ENCODE results near the gene PRUNE2.
"Not testable (repeated sequence)": the region's sequence is repeated elsewhere in the genome, so short reads cannot be mapped to it uniquely, and the experiment has no call there.

PRUNE2 gene

GRCh38 chr9:76598981-76599380 lies 306.9 kb downstream of the PRUNE2 start:
- in situ Hi-C loops (cut with HindIII; ENCODE audit: low sequenced_read_pairs), result no loop called here
- no peak for TF ChIP-seq CTCF (IDR thresholded peaks at IDR 0.05; ENCODE audit: low read depth, low read length)
- no peak for DNase-seq (ENCODE audit: low read depth, low spot score)
- H3K4me3 ChIP-seq (ENCODE audit: low read depth, low read length), result no peak overlapping the region

DNA sequence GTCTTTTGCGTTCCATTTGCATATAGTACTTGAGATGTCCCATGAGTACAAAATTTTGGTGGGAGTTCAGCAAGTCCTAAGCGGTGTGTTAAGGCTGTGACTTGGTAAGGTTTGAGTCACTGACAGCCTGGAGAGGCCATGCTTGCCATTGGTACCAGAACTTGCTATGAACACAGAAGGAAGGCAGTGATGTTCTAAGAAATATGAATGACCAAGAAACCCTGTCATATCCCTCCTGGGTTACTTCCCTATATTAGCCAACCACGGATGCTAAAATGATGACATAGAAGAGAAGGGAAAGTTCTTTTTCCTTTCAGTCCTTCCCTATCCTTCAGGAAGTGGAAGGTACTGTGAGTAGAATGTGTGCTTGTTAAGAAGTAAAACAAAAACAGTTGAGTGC lies 310.3 kb downstream of the PRUNE2 start:
- in situ Hi-C loops (cut with HindIII; ENCODE audit: low sequenced_read_pairs), result no loop called here
- no peak for DNase-seq (ENCODE audit: low read depth, low spot score)
- H3K4me3 ChIP-seq (ENCODE audit: low read depth, low read length), result no peak overlapping the region
- TF ChIP-seq CTCF (IDR thresholded peaks at IDR 0.05; ENCODE audit: low read depth, low read length), result no peak

DNA sequence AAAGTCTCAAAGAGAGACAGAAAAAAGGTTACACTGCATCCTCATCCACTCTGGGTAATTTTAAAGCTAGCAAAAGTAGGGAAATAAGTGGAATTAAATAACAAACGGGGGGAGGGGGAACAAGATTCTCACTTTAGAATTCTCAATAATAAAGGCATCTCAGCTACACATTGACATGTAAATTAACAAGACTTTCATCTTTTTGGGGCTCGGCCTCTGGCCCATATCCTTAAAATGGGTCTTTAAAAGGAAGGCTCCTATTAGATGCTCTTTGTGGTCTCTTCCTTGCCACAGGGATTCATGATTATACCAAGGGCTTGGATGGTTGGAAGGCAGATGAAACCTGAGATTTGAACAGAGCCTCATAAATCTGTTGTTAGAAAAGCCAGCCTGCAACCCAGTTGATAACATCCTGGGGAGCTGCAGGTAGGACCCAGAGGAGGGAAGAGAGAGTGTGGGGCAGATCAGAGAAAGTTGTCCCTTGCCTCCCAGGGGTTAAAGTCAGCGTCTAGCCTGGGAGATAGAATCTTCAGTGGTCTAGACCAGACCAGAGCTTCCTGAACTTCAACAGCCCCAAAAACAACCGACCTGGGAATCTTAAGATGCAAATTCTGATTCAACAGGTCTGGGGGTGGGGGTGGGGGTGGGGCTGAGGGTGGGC lies 311.0 kb downstream of the PRUNE2 start:
- in situ Hi-C loops (cut with HindIII; ENCODE audit: low sequenced_read_pairs), result no loop called here
- no peak overlapping the region for H3K4me3 ChIP-seq (ENCODE audit: low read depth, low read length)
- no peak for TF ChIP-seq CTCF (IDR thresholded peaks at IDR 0.05; ENCODE audit: low read depth, low read length)
- no peak for DNase-seq (ENCODE audit: low read depth, low spot score)

GRCh38 chr9:76593961-76594735 lies 311.8 kb downstream of the PRUNE2 start:
- H3K4me3 ChIP-seq (ENCODE audit: low read depth, low read length); DNase-seq (ENCODE audit: low read depth, low spot score); in situ Hi-C loops (cut with HindIII; ENCODE audit: low sequenced_read_pairs): not testable (repeated sequence)

DNA sequence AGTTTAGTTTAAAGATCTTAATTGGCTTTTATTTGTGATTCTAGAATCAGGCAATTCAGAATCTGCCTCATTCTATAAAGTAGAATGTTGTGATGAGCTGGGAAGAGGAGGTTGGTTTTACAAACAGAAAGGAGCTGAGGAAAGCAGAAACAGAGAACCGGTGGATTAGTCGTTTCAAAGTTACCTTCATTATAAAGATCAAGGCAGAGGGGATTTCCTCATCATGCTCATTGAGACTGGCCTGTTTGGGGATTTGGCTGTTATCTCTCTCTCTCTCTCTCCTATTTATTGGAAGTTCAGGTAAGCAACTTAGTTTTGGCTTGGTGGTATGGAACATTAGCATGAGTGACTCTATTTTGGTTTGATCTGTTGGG lies 313.0 kb downstream of the PRUNE2 start:
- TF ChIP-seq CTCF (IDR thresholded peaks at IDR 0.05; ENCODE audit: low read depth, low read length), result no peak
- in situ Hi-C loops (cut with HindIII; ENCODE audit: low sequenced_read_pairs), result no loop called here
- no peak for DNase-seq (ENCODE audit: low read depth, low spot score)
- H3K4me3 ChIP-seq (ENCODE audit: low read depth, low read length), result no peak overlapping the region

- in situ Hi-C loops (cut with HindIII; ENCODE audit: low sequenced_read_pairs), result no loop called here
- no peak overlapping the region for H3K4me3 ChIP-seq (ENCODE audit: low read depth, low read length)
- peak; percentile 60 for DNase-seq (ENCODE audit: low read depth, low spot score)
- no peak for TF ChIP-seq CTCF (IDR thresholded peaks at IDR 0.05; ENCODE audit: low read depth, low read length)
Measured at GRCh38 chr9:76592091-76592973, 313.6 kb downstream of the PRUNE2 start.
